Kidney epithelial cell (primary cell): ENCODE results near the gene MTERF4. TPM values are rescaled to one million over a fixed set of nuclear protein-coding genes. Genes with fewer than 3 reads are reported as not detected.

ENCODE experiments used
- DNase-seq: peaks from one replicate; pipeline ENCODE4 v3.0.0-alpha.2; 2010; ENCODE audit warnings: low read depth
- H3K27me3 ChIP-seq: 2 replicates; pipeline ENCODE4 v1.6.0; 2011; ENCODE audit warnings: low read length; ENCODE audit not compliant: control insufficient read depth, insufficient read depth
- H3K36me3 ChIP-seq: 2 replicates; pipeline ENCODE4 v1.5.1; 2011; ENCODE audit warnings: low read length; ENCODE audit not compliant: control insufficient read depth, insufficient read depth
- H3K4me3 ChIP-seq: 2 replicates; pipeline ENCODE4 v1.5.1; 2011; ENCODE audit warnings: low read depth, mild to moderate bottlenecking, control low read depth, low read length
- CTCF ChIP-seq: IDR thresholded peaks from 2 replicates; pipeline ENCODE4 v1.5.1; 2011; ENCODE audit warnings: mild to moderate bottlenecking, moderate library complexity, low read length, control low read depth, inconsistent platforms; ENCODE audit not compliant: insufficient read depth, poor library complexity, severe bottlenecking
- total RNA-seq: library from RNA; depleted of rRNA; stranded (reverse); fragments of >200 nt; gene quantifications from 2 replicates; pipeline ENCODE4 v1.2.3, GENCODE V29; 2015

Gene MTERF4
- total RNA-seq, 1 donor from 2014 or later: 33.3 TPM

- Histone ChIP-seq H3K4me3 (no peak overlapping the region), H3K36me3 (no peaks in the 10 kb centered on the region), H3K27me3 (peaks cover 37% of the 10 kb centered on the region)
- no peak for DNase-seq
- TF ChIP-seq CTCF: no peak
Measured at GRCh38 chr2:241061275-241061674, 40.8 kb downstream of the MTERF4 start.

DNA sequence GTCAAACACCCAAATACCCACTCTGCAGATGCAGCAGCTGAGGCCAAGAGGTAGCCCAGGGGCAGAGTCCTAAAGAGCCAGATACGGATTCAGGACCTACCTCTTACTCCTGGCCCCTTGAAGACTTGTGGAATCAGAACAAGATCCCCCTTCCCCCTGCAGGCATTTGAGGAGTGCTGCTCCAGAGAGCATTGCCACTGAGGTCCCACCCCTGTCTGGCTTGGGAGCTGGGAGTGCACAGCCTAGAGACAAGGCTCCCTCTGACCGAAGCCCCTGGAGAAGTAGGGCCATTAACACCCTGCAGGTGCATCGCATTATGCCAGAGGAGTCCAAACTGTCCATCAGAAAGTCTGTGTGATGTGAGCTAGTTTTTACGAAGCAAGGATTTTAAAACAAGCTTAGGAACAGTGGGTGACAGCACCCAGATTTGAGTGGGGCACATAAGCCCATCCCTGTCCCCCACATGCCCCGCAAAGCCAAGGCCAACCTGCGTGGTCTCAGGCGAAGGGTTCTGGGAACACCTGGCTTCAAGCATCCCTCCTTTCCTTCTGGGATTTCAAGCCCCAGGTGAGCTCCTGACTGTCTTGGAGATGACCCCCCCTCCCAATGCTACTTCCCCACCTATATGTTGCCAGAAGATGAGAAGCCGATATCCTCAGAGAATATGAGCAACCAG lies 48.4 kb downstream of the MTERF4 start:
- no peak overlapping the region for H3K4me3 ChIP-seq
- peaks cover 4% of the 10 kb centered on the region for H3K27me3 ChIP-seq
- no peak for TF ChIP-seq CTCF

DNA sequence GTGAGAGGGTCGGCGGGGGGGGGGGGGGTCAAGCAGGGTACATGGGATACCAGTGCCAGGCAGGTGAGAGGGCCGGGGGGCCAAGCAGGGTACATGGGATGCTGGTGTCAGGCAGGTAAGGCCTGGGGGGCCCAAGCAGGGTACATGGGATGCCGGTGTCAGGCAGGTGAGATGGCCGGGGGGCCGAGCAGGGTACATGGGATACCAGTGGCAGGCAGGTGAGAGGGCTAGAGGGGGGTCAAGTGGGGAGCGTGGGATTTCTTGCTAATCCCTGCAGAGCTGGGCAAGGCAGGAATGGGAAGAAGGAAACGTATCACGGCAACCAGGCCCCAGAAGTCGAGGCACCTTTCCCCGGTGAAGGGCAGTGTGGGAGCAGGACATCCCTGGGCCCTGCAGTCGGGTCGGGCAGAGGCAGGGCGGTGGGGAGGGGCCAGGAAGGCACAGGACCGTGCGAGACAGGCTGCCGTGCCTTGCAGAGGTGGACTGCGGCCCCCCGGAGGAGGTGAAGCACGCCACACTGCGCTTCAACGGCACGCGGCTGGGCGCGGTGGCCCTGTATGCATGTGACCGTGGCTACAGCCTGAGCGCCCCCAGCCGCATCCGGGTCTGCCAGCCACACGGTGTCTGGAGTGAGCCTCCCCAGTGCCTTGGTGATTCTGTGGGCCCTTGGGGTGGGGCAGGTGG lies 49.3 kb downstream of the MTERF4 start:
- DNase-seq: no peak
- peaks cover 4% of the 10 kb centered on the region for H3K27me3 ChIP-seq
- no peak for TF ChIP-seq CTCF
- no peak overlapping the region for H3K4me3 ChIP-seq
- no peaks in the 10 kb centered on the region for H3K36me3 ChIP-seq

More for the DNA sequence above, 48.4 kb downstream of the MTERF4 start:
- DNase-seq: no peak
- H3K36me3 ChIP-seq: no peaks in the 10 kb centered on the region

DNA sequence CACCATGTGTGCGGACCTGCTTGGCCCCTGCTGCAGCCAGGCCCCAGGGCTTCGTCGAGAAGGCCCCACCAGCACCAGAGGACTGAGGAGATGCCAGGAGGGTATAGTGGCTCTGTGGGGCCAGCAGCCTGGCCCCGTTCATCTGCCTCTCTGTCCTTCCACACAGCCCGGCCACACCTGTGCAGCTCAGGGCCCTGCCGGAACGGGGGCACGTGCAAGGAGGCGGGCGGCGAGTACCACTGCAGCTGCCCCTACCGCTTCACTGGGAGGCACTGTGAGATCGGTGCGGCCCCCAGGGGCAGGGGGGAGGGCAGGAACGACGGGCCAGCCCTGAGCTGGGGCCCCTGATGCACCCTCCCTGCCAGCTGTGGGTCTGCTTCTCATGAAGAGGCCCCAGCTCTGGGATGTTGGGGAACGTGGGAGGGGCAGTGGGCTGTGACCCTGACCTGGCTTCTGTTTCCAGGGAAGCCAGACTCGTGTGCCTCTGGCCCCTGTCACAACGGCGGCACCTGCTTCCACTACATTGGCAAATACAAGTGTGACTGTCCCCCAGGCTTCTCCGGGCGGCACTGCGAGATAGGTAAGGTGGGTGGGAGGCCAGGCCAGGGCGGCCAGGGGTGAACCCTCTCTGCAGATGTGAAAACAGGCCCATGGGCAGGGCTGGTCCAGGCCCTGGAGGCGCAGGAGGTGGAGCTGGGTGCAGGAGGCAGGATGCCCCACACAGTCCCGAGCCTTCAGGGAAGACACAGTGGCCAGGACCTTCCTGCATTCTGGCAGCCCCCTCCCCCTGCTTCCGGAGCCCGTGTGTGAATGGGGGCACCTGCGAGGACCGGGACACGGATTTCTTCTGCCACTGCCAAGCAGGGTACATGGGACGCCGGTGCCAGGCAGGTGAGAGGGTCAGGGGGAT lies 50.3 kb downstream of the MTERF4 start:
- no peak overlapping the region for H3K4me3 ChIP-seq
- DNase-seq: no peak
- no peaks in the 10 kb centered on the region for H3K36me3 ChIP-seq
- peaks cover 4% of the 10 kb centered on the region for H3K27me3 ChIP-seq
- no peak for TF ChIP-seq CTCF

GRCh38 chr2:241050624-241051577 lies 51.2 kb downstream of the MTERF4 start:
- no peak for TF ChIP-seq CTCF
- H3K36me3 ChIP-seq: no peaks in the 10 kb centered on the region
- no peak for DNase-seq
- H3K27me3 ChIP-seq: peaks cover 4% of the 10 kb centered on the region
- H3K4me3 ChIP-seq: no peak overlapping the region
